ENCODE results near the gene LARGE2. TPM values are rescaled to one million over a fixed set of nuclear protein-coding genes. Genes with fewer than 3 reads are reported as not detected.

Gene LARGE2
- polyA plus RNA-seq, 1 donor (not counting 4 experiments of a cell fraction or from before 2014, with no cell fraction given), result 7.1 TPM

DNA sequence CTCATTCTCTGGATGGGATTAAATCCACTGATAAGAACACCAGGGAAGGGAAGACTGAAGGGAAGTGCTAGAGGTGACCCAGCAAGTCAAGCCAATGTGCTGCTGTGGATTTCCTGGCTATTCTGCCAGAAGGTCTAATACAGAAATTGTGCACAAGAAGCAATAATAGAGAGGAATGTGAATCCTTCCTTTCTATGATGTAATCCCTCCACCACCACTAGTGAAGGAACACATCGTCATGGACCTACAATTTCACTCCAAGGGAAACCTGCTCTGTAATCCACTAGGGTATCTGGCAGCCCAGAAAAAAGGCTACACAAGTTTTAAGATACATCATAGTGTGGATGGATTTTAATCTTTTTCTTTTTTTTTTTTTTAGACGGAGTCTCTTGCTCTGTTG is 17.4 kb downstream of the LARGE2 start:
- H3K9me1 ChIP-seq (ENCODE audit: control insufficient read depth, extremely low read depth, insufficient read depth, low read length), result no peaks in the 10 kb centered on the region
- peaks cover 6 to 10% of the 10 kb centered on the region in 2 experiments for H3K36me3 ChIP-seq (ENCODE audit: control insufficient read depth in 2 of 2, extremely low read depth in 1 of 2, insufficient read depth in 2 of 2, low read length in 2 of 2)
- H4K20me1 ChIP-seq (ENCODE audit: control insufficient read depth, extremely low read depth, insufficient read depth, low read length), result no peaks in the 10 kb centered on the region
- H3K27ac ChIP-seq (ENCODE audit: control insufficient read depth, insufficient read depth, low read length), result no peak overlapping the region
- no peaks in the 10 kb centered on the region for H3K79me2 ChIP-seq (ENCODE audit: control insufficient read depth, insufficient read depth, low read length)
- no peak overlapping the region for H3K4me3 ChIP-seq (ENCODE audit: control insufficient read depth in 2 of 3, extremely low read depth in 1 of 3, insufficient read depth in 2 of 3, low read depth in 1 of 3, low read length in 3 of 3)
- dilution Hi-C loops (cut with MboI; ENCODE audit: extremely low pct_ligation_motif_present, low sequenced_read_pairs), result no loop called here
- peaks cover 8% of the 10 kb centered on the region for H3K4me1 ChIP-seq (ENCODE audit: control insufficient read depth, extremely low read depth, insufficient read depth, low read length)
- FAIRE-seq (no peak), DNase-seq (ENCODE audit: low read depth, low spot score) (no peak)
- H2AFZ ChIP-seq (ENCODE audit: control insufficient read depth, low read length), result no peak overlapping the region
- no peak overlapping the region for H3K9ac ChIP-seq (ENCODE audit: control insufficient read depth, extremely low read depth, insufficient read depth, low read length)
- H3K4me2 ChIP-seq (ENCODE audit: control insufficient read depth, extremely low read depth, insufficient read depth, low read depth, low read length), result no peak overlapping the region
- H3K9me3 ChIP-seq (ENCODE audit: control insufficient read depth, low read depth, low read length), result no peaks in the 10 kb centered on the region
- TF ChIP-seq EZH2 (IDR thresholded peaks at IDR 0.05; ENCODE audit: low read length), result no peak
- TF ChIP-seq, protein P1, sequence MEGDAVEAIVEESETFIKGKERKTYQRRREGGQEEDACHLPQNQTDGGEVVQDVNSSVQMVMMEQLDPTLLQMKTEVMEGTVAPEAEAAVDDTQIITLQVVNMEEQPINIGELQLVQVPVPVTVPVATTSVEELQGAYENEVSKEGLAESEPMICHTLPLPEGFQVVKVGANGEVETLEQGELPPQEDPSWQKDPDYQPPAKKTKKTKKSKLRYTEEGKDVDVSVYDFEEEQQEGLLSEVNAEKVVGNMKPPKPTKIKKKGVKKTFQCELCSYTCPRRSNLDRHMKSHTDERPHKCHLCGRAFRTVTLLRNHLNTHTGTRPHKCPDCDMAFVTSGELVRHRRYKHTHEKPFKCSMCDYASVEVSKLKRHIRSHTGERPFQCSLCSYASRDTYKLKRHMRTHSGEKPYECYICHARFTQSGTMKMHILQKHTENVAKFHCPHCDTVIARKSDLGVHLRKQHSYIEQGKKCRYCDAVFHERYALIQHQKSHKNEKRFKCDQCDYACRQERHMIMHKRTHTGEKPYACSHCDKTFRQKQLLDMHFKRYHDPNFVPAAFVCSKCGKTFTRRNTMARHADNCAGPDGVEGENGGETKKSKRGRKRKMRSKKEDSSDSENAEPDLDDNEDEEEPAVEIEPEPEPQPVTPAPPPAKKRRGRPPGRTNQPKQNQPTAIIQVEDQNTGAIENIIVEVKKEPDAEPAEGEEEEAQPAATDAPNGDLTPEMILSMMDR (optimal IDR thresholded peaks at IDR 0.05 in 1 of 3, IDR thresholded peaks at IDR 0.05 in 1 of 3, conservative IDR thresholded peaks at IDR 0.05 in 1 of 3; ENCODE audit: extremely low read depth in 1 of 3, insufficient read depth in 2 of 3, low read length in 3 of 3), result no peak
- H3K27me3 ChIP-seq (ENCODE audit: control insufficient read depth, extremely low read depth, insufficient read depth, low read length), result no peaks in the 10 kb centered on the region

DNA sequence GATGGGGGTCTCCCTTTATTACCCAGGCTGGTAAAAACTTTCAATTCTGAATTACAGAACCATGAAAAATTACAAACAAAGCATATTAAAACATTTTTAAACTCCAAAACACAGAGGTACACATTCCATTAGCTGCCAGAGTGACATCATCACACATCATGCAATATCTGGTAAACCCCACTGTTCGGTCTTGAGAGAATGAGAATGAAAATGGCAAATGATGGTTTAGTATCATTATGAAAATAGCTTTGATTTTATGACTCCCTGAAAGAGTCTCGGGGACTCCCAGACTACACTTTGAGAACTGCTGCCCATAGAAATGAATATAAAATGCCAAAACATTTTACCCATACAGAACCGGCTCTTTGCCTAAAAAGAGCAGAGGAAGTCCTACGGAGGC is 18.8 kb downstream of the LARGE2 start:
- no peaks in the 10 kb centered on the region for H3K79me2 ChIP-seq (ENCODE audit: control insufficient read depth, insufficient read depth, low read length)
- no peak overlapping the region for H2AFZ ChIP-seq (ENCODE audit: control insufficient read depth, low read length)
- peaks cover 0 to 13% of the 10 kb centered on the region in 2 experiments for H3K36me3 ChIP-seq (ENCODE audit: control insufficient read depth in 2 of 2, extremely low read depth in 1 of 2, insufficient read depth in 2 of 2, low read length in 2 of 2)
- no peak overlapping the region for H3K9ac ChIP-seq (ENCODE audit: control insufficient read depth, extremely low read depth, insufficient read depth, low read length)
- H3K4me2 ChIP-seq (ENCODE audit: control insufficient read depth, extremely low read depth, insufficient read depth, low read depth, low read length), result no peak overlapping the region
- dilution Hi-C loops (cut with MboI; ENCODE audit: extremely low pct_ligation_motif_present, low sequenced_read_pairs), result no loop called here
- no peaks in the 10 kb centered on the region for H3K27me3 ChIP-seq (ENCODE audit: control insufficient read depth, extremely low read depth, insufficient read depth, low read length)
- no peaks in the 10 kb centered on the region for H3K4me1 ChIP-seq (ENCODE audit: control insufficient read depth, extremely low read depth, insufficient read depth, low read length)
- H3K4me3 ChIP-seq (ENCODE audit: control insufficient read depth in 2 of 3, extremely low read depth in 1 of 3, insufficient read depth in 2 of 3, low read depth in 1 of 3, low read length in 3 of 3), result no peak overlapping the region
- no peaks in the 10 kb centered on the region for H3K9me3 ChIP-seq (ENCODE audit: control insufficient read depth, low read depth, low read length)
- no peak for FAIRE-seq
- no peak for DNase-seq (ENCODE audit: low read depth, low spot score)
- H4K20me1 ChIP-seq (ENCODE audit: control insufficient read depth, extremely low read depth, insufficient read depth, low read length), result no peaks in the 10 kb centered on the region
- H3K27ac ChIP-seq (ENCODE audit: control insufficient read depth, insufficient read depth, low read length), result no peak overlapping the region
- no peaks in the 10 kb centered on the region for H3K9me1 ChIP-seq (ENCODE audit: control insufficient read depth, extremely low read depth, insufficient read depth, low read length)
- no peak for TF ChIP-seq EZH2 (IDR thresholded peaks at IDR 0.05; ENCODE audit: low read length)
- TF ChIP-seq, protein P1 (optimal IDR thresholded peaks at IDR 0.05 in 1 of 3, IDR thresholded peaks at IDR 0.05 in 1 of 3, conservative IDR thresholded peaks at IDR 0.05 in 1 of 3; ENCODE audit: extremely low read depth in 1 of 3, insufficient read depth in 2 of 3, low read length in 3 of 3), result no peak

Data from keratinocyte (primary cell).